GM21737 (cell line): ENCODE results near the gene TMEM191C.
A peak's percentile ranks its signal among the peaks of the same experiment; 100 is the strongest.
"Not testable (repeated sequence)": the region's sequence is repeated elsewhere in the genome, so short reads cannot be mapped to it uniquely, and the experiment has no call there.

Experiments
- ATAC-seq: cut with Tn5 transposase; IDR thresholded peaks from one replicate; pipeline ENCODE4 v1.9.1; 2021; ENCODE audit warnings: mild to moderate bottlenecking, moderate library complexity; ENCODE audit not compliant: unreplicated experiment

The TMEM191C gene

GRCh38 chr22:21467337-21468193, at the start of gene TMEM191C:
TMEM191C (plus strand) TSS chr22:21467387; CDS start chr22:21467460, 73 bp downstream.
- ATAC-seq: peak; percentile 36

GRCh38 chr22:21417853-21418252, 49.3 kb upstream of the TMEM191C start:
- ATAC-seq: peak; percentile 15

GRCh38 chr22:21418974-21419638, 48.1 kb upstream of the TMEM191C start:
- not testable (repeated sequence) for ATAC-seq

GRCh38 chr22:21420180-21420763, 46.9 kb upstream of the TMEM191C start:
- not testable (repeated sequence) for ATAC-seq

GRCh38 chr22:21424084-21424709, 43.0 kb upstream of the TMEM191C start:
- not testable (repeated sequence) for ATAC-seq

DNA sequence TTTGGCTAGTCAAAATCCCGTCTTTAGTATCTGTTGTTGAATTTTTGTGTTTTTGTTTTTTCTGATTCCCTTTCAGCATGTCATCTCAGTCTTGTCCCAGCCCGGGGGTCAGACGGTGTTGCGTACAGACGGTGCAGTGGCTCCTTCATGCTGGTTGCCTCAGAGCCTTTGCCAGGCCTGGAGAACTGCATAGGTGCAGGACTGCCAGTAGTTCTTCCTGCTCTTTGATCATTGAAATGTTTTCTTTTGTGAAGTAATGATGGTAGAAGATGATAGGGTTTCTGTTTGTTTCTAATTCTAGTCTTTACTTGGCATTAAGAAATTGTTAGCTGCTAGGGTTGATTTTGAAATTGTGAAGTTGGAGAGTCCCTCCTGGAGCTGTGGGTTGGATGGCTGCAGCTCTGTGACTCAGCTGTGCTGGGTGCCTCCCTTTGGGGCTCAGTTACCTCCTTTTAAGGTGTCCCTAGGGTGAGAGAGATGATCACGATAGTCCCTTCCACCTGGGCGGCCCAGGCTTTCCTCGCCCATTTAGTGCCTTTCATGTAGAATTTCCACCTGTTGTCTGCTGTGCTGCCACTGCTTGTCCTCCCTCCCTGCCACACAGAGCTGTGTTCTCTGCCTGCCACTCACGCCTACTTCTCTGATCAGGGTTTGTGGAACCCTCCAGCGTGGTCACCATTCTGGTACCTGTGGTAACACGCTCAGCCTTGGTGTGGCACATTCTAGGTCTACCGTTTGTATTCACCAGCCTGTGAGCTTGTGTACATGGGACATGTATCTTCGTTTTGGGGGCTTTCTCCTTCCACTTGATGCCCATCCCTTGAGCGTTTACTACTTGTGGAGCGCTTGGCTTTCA, 32.6 kb upstream of the TMEM191C start:
- not testable (repeated sequence) for ATAC-seq

GRCh38 chr22:21435998-21436810, 31.0 kb upstream of the TMEM191C start:
- ATAC-seq: not testable (repeated sequence)

DNA sequence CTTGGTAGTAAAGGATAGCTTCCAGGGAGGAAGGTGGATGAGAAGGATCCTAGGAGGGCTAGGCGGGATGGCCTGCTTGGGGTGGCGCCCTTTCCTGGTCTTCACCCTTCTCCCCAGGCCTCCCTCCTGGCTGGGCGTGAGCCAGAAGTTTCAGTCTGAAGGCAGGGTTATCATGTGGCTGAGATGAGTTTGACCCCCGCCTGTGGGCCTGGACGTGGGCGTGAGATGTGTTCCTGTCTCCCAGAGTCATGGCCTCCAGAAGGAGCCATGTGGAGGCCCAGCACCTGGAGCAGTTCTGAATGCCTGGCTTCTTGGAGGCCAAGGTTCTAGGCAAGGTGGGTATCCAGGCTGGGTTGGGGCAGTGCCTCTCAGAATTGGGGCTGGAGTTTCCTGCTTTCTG, 29.2 kb upstream of the TMEM191C start:
- ATAC-seq: not testable (repeated sequence)

DNA sequence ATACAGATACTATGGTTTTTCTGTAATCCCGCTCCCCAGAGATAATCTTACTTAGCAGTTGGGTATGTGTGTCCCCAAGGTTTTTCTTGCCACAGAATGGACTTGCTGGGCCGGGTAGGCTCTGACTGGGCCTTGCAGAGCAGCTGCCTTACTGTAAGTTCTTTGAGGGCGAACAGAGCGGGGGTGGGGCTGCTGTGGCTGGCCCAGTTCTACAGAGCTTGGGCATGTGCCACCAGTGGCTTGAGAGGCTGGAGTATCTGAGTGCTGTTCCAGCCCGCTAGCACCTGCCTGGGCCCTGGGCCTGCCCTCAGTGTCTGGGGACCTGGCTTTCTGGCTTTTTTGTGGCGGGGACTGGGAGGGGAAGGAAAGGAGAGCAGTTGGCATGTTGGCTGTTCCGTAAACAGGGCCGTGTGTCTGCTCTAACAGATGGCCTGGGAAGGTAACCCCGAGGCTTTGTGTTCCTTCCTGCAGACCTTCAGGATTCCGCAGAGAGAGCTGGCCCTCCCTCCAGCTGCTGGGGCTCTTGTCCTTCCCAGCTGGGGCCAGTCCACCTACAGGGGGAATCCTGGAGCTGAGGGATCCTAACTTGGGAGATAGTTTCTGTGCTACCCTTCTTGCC, 27.1 kb upstream of the TMEM191C start:
- not testable (repeated sequence) for ATAC-seq

DNA sequence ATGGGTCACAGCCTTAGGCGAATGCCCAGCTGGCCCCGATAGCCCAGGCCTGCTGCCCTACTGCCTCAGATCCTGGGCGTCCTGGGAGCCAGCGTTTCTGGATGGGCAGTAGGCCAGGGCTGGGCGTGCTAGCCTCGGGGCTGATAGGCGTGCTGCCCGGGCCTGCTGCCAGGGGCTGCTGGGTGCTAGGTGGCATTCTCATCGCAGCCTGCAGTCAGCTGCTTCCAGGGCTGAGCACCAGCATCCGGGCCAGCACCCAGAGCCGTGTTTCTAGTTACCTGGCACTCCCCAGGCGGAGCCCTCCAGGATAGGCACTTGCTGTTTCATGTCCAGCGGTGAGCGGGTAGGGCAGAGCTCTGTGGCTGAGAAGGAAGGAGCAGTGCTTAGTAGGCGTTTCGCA, 26.5 kb upstream of the TMEM191C start:
- not testable (repeated sequence) for ATAC-seq

- ATAC-seq: not testable (repeated sequence)
Measured at GRCh38 chr22:21441170-21441569, 26.0 kb upstream of the TMEM191C start.

- ATAC-seq: not testable (repeated sequence)
Measured at GRCh38 chr22:21442123-21442522, 25.1 kb upstream of the TMEM191C start.

DNA sequence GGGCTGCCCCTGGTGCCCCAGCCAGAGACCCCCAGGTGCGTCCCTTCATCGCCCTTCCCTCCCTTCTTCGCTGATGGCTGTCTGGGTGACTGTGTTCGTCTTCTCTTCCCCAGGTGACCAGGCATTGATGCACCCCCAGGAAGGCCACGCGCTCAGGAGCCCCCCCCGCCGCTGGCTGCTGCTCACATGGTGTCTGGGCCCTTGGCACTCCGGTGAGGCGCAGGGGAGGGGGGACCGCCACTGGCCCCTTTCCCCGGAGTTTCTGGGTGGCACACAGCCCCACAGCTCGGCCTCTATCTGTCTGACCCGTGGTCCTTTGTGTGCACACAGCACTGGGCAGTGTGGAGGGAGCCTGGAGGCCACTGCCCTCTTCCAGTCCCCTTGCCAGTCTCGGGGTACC, 24.5 kb upstream of the TMEM191C start:
- not testable (repeated sequence) for ATAC-seq

DNA sequence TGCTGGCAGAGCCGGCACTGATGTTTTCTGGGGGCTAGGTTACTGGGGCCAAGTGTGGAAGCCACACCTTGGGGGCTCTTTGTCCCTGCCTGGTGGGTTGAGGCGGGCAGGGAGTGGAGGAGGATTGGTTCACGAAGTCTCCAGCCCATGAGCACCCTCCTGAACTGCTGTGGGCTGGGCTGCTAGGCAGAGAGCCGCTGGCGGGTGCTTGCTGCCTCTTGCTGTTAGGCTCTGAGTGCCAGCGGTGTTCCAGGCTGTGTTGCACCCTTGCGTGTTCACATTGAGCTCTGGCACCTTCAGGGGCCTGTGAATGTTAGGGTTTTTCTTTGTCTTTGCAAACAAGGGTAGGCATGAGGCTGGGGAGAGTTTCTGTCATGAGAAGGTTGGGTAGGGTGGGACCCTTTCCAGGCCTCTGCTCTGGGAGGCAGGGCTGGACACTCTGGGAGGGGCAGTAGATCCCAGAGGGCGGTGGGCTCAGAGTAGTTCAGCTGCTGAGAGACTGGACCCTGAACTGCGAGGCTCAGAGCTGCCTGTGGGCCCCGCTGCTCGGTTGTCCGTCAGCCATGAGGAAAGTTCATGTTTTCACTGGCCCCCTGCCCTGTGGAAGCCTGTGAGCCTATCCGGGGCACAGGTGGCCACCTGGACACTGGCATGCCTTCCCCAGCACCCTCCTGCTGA, 24.0 kb upstream of the TMEM191C start:
- no peak for ATAC-seq

DNA sequence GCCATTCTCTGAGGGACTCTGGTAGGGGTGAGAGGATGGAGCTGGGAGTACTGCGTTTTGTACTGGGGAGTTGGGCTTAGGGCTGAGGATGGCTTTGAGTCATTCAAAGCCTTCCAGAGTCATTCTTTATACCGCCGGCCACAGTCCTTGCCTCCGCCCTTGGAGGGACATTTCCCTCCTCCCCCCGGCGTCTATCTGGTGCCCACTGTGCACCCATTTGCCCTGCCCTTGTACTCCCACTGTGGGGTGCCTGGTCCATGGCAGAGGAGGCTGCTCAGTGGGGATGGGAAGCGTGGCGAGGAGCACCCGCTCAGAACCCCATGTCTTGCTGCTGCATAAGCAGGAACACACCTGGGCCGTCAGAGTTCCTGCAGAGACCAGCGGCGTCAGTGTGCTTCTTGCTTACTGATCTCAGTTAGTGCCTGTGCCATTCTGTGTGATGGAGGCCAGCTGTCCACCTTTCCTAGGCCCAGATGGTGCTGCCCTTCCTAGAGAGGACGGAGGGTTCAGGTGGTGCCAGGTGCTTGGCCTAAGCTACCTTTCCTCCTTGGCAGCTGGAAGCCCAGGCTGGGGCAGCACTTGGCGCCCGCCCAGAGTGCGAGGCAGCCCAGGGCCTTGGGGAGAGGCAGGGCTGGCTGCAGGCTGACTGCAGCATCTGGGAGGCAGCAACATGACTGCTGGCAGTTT, 23.3 kb upstream of the TMEM191C start:
- ATAC-seq: no peak

GRCh38 chr22:21444701-21445436, 22.3 kb upstream of the TMEM191C start:
- ATAC-seq: no peak
